DMS79 (cell line): ENCODE results near the gene PARP2.
A peak's percentile ranks its signal among the peaks of the same experiment; 100 is the strongest.
"Not testable (repeated sequence)": the region's sequence is repeated elsewhere in the genome, so short reads cannot be mapped to it uniquely, and the experiment has no call there.

Experiments
- DNase-seq: peaks from one replicate; lab custom pipeline; 2025; lab: John Stamatoyannopoulos, UW

PARP2 gene, protein sequence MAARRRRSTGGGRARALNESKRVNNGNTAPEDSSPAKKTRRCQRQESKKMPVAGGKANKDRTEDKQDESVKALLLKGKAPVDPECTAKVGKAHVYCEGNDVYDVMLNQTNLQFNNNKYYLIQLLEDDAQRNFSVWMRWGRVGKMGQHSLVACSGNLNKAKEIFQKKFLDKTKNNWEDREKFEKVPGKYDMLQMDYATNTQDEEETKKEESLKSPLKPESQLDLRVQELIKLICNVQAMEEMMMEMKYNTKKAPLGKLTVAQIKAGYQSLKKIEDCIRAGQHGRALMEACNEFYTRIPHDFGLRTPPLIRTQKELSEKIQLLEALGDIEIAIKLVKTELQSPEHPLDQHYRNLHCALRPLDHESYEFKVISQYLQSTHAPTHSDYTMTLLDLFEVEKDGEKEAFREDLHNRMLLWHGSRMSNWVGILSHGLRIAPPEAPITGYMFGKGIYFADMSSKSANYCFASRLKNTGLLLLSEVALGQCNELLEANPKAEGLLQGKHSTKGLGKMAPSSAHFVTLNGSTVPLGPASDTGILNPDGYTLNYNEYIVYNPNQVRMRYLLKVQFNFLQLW

GRCh38 chr14:20343092-20343861 lies at the start of gene PARP2:
TSS of gene PARP2 (plus strand) at chr14:20343635. CDS start at chr14:20343642, 7 bp downstream.
- peak; percentile 100 for DNase-seq

- no peak for DNase-seq
Measured at GRCh38 chr14:20294636-20295035, 48.8 kb upstream of the PARP2 start.

GRCh38 chr14:20295067-20295466 lies 48.4 kb upstream of the PARP2 start:
- no peak for DNase-seq

- no peak for DNase-seq
Measured at GRCh38 chr14:20302042-20302755, 41.2 kb upstream of the PARP2 start.

GRCh38 chr14:20305265-20306078 lies 38.0 kb upstream of the PARP2 start, which contains the start of gene TTC5:
TSS of gene TTC5 (minus strand) at chr14:20305951. CDS start at chr14:20305937, 14 bp downstream.
- peak; percentile 83 for DNase-seq

DNA sequence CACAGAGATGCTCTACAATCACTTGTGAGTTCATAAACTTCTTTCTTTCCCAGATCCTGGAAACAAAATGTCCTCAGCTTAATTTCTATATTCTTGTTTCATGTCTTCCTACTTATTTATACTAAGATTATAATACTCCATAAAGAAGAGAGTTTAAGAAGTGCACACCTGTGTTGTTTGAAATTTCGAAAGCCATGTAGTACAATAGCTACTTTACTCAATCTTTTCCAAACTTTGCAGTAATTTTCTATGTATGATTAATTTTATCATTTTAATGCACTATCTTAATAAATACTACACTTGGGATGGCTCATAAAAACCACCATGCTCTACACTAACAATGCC lies 37.4 kb upstream of the PARP2 start:
- no peak for DNase-seq

DNA sequence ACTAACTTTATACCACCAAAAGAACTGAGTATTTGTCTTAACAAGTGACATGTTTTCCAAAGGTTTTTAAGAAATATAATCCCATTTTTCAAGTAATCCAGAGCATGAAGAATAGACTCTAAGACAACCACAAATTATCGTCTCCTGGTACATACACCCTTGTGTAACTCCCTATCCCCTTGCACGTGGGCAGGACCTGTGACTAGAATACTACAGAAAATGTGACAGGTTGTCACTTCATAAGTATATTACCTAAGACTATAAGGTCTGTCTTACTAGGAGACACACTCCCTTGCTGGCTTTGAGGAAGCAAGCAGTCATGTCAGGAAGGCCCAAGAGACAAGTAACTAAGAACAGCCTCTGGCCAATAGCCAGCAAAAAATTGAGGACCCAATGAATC lies 29.4 kb upstream of the PARP2 start:
- DNase-seq: no peak

DNA sequence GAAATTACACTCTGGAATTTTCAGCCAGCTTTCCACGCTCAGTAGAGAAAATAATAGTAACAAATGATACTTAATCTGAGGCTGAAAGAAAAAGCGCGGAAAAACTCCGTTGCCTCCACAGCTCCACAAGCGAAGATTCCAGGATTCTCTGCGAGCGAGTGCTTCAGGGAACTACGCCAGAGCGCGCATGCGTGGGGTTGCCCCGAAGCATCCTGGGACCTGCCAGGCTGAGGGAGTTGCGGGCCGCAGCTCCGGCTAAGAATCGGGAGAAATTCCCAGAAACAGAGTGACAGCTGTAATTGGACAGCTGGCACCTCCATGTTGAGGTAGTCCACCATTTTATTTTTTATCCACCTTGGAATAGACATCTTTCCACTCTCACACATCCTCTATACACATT lies 25.7 kb upstream of the PARP2 start:
- no peak for DNase-seq

DNA sequence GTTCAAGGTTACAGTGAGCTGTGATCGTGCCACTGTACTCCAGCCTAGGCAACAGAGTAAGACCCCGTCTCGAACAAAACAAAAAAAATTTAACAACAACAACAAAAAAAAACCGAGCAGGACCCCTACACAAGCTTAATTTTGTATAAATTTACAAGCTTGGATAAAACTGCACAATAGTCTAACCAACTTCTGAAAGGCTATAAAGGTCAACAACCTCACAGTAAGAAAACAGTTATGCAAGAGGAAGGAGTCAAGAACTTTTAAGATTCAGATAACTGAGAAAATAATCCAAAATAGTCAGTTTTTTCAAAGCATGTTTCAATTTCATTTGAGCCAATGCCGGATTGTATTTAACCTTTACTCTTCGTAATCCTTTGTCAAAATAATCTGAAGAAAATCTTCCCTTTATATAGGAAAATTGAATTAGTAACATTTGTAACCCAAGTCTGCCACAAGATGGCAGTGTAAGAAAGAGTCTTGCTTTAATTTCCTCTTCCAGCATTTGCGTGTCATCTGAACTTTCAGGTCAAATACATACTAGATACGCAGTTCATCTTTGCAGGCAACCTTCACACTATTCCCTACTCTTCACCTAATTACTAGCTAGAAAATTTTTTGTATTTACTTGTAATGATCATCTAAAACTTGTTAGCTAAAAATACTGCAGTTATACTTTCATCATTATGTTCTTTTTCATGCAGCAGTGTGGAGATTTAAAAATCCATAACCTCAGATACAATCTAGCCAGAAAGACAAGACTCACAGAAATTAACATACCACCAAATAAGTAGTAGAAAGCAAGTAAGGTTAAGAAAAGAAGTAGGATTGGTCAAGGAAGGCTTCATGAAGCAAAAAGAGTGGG lies 16.2 kb upstream of the PARP2 start:
- DNase-seq: peak; percentile 53

GRCh38 chr14:20328705-20329104 lies 14.7 kb upstream of the PARP2 start:
- no peak for DNase-seq

- no peak for DNase-seq
Measured at GRCh38 chr14:20329355-20329754, 14.1 kb upstream of the PARP2 start.

DNA sequence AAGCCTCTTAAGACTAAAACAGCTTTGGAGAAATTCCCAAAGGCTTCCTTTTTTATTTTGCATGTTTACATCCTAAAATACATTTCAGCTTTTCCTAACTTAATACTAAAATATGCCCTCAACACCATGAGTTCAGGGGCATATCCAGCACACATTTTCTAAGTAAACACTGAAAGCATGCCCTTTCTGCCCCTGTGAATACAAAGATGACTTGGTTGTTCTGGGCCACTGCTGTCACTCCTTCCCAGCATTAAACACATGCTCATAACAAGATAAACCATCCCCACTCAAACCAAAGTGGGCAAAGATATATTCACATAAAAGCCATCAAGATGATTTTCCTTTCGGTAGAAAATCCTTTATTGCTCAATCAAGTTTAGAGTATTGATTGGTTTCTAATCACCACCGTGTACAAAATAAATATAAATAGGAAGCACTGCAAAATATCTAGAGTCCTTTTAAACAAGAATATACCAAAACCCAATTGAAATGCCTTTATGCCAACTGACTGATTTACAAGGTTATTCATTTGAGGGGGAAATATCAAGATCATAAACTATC lies 12.3 kb upstream of the PARP2 start:
- DNase-seq: no peak

DNA sequence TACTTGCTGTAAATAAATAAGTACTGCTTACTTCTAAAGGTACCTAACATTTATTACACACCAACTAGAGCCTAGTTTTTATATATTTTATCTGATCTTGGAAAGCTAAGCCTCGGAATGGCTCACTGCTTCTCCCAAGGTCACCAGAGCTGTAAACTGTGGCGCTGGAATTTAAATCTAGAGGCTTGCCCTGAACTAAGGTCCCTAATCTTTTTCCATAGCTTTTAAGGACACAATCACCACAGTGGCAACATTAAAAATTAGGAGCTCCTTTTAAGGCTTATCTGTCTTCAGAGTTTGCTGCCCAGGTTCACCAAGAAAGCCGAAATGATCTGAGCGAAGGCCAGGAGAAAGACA lies 11.0 kb upstream of the PARP2 start:
- peak; percentile 57 for DNase-seq

- peak; percentile 98 for DNase-seq
Measured at GRCh38 chr14:20332788-20333493, 10.5 kb upstream of the PARP2 start, which contains the start of gene CCNB1IP1. TSS of gene CCNB1IP1 (minus strand) at chr14:20333279. CDS start at chr14:20316523, 16,756 bp downstream.

- DNase-seq: no peak
Measured at GRCh38 chr14:20333494-20333841, 10.0 kb upstream of the PARP2 start.

GRCh38 chr14:20334017-20334416 lies 9.4 kb upstream of the PARP2 start:
- DNase-seq: no peak

DNA sequence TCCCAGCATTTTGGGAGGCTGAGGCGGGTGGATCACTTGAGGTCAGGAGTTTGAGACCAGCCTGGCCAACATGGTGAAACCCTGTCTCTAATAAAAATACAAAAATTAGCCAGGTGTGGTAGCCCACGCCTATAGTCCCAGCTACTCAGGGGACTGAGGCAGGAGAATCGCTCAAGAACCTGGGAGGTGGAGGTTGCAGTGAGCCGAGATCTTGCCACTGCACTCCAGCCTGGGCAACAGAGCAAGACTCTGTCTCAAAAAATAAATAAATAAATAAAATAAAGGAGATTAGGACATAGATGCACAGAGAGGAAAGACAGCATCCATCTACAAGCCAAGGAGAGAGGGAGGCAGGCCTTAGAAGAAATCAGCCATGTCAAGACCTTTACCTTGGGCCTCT lies 2.4 kb upstream of the PARP2 start:
- DNase-seq: not testable (repeated sequence)

GRCh38 chr14:20341646-20342045 lies 1.8 kb upstream of the PARP2 start:
- DNase-seq: no peak

GRCh38 chr14:20343862-20344220 lies 406 bp downstream of the PARP2 start:
- DNase-seq: peak; percentile 69

- no peak for DNase-seq
Measured at GRCh38 chr14:20345366-20345765, 1.9 kb downstream of the PARP2 start.
